HCT116 (cell line): ENCODE data around the gene SHISA7.

ENCODE experiments used
- EGR1 ChIP-seq: IDR thresholded peaks from 2 replicates; pipeline ENCODE4 v1.6.1; 2012; ENCODE audit warnings: low read depth
- EZH2 ChIP-seq: fragments of 200-600 bp; sonication (generic); IDR thresholded peaks from 2 replicates; pipeline ENCODE4 v1.6.1; 2017; ENCODE audit warnings: antibody characterized with exemption, mixed run types
- EZH2phosphoT487 ChIP-seq: fragments of 200-600 bp; IDR thresholded peaks from 2 replicates; pipeline ENCODE4 v1.6.1; 2018; ENCODE audit warnings: antibody characterized with exemption, borderline replicate concordance
- POLR2A ChIP-seq: IDR thresholded peaks from 2 replicates; pipeline ENCODE4 v1.7.0; 2011; ENCODE audit warnings: borderline replicate concordance; ENCODE audit not compliant: insufficient read depth, insufficient read length; ENCODE audit errors: extremely low read depth
- POLR2AphosphoS5 ChIP-seq: IDR thresholded peaks from 2 replicates; pipeline ENCODE4 v1.6.1; 2011; ENCODE audit warnings: mild to moderate bottlenecking, low read depth, low read length, moderate library complexity
- RAD21 ChIP-seq: IDR thresholded peaks from 2 replicates; pipeline ENCODE4 v1.6.1; 2012; ENCODE audit warnings: low read depth, mild to moderate bottlenecking
- SP1 ChIP-seq: IDR thresholded peaks from 2 replicates; pipeline ENCODE4 v1.6.1; 2012; ENCODE audit warnings: low read depth
- YY1 ChIP-seq: IDR thresholded peaks from 2 replicates; pipeline ENCODE4 v1.6.1; 2011; ENCODE audit warnings: low read length, low read depth, moderate library complexity, mild to moderate bottlenecking; ENCODE audit not compliant: insufficient replicate concordance; ENCODE audit errors: extremely low read depth
- TF ChIP-seq, protein P1 (sequence below), 3 experiments: fragments of 200-600 bp in 1 of 3; sonication (generic) in 1 of 3; IDR thresholded peaks in 2 of 3; conservative IDR thresholded peaks in 1 of 3; 2 replicates each; pipeline ENCODE4 v1.5.1; 2012 to 2017; ENCODE audit warnings: low read depth in 2 of 3, low read length in 2 of 3, antibody characterized with exemption in 1 of 3, borderline replicate concordance in 1 of 3, control low read depth in 1 of 3, mild to moderate bottlenecking in 1 of 3, mixed read lengths in 1 of 3, mixed run types in 1 of 3, moderate library complexity in 1 of 3; ENCODE audit not compliant: insufficient read depth in 1 of 3
- TF ChIP-seq, protein P2 (sequence below): IDR thresholded peaks from 2 replicates; pipeline ENCODE4 v1.6.1; 2012
- TF ChIP-seq, protein P3 (sequence below): IDR thresholded peaks from 2 replicates; pipeline ENCODE4 v1.6.1; 2012; ENCODE audit warnings: low read depth
- TF ChIP-seq, protein P4 (sequence below): IDR thresholded peaks from 2 replicates; pipeline ENCODE4 v1.6.1; 2011; ENCODE audit warnings: mild to moderate bottlenecking, low read length, moderate library complexity; ENCODE audit not compliant: insufficient replicate concordance; ENCODE audit errors: extremely low read depth

DNA sequence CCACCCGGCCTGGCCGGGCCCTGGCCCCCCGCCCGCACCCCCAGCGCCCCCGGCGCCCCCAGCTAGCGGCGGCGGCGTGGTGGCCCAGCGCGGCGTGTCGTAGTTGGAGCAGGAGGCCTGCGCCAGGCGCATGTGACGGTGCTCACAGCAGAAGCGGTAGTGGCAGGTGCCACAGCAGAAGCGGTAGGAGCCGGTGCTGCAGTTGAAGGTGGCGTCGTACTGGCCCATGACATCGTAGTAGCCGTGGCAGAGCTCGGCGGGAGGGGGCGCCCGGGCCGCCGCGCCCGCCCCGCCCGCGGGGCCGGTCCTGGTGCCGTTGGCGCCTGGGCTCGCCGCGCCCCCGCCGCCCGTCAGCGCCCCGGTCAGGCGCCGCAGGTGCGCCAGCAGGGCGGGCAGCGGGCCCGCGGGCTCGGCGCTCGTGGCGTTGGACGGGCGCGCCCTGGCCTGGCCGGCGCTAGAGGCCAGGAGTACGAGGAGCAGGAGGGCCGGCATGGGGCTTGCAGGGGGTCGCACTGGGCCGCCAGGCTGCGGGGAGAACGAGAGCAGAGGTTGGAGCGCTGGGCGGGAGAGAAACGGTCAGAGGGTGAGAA lies 633 bp downstream of the SHISA7 start:
- TF ChIP-seq, protein P1, sequence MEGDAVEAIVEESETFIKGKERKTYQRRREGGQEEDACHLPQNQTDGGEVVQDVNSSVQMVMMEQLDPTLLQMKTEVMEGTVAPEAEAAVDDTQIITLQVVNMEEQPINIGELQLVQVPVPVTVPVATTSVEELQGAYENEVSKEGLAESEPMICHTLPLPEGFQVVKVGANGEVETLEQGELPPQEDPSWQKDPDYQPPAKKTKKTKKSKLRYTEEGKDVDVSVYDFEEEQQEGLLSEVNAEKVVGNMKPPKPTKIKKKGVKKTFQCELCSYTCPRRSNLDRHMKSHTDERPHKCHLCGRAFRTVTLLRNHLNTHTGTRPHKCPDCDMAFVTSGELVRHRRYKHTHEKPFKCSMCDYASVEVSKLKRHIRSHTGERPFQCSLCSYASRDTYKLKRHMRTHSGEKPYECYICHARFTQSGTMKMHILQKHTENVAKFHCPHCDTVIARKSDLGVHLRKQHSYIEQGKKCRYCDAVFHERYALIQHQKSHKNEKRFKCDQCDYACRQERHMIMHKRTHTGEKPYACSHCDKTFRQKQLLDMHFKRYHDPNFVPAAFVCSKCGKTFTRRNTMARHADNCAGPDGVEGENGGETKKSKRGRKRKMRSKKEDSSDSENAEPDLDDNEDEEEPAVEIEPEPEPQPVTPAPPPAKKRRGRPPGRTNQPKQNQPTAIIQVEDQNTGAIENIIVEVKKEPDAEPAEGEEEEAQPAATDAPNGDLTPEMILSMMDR (IDR thresholded peaks at IDR 0.05 in 2 of 3, conservative IDR thresholded peaks at IDR 0.05 in 1 of 3; ENCODE audit: borderline replicate concordance in 1 of 3, insufficient read depth in 1 of 3, low read depth in 2 of 3, low read length in 2 of 3) = no peak
- TF ChIP-seq RAD21 = no peak
- TF ChIP-seq POLR2AphosphoS5 = no peak
- no peak for TF ChIP-seq EGR1
- no peak for TF ChIP-seq POLR2A
- TF ChIP-seq YY1 = no peak
- TF ChIP-seq, protein P2, sequence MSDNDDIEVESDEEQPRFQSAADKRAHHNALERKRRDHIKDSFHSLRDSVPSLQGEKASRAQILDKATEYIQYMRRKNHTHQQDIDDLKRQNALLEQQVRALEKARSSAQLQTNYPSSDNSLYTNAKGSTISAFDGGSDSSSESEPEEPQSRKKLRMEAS = no peak
- TF ChIP-seq EZH2phosphoT487 = no peak
- TF ChIP-seq, protein P3, sequence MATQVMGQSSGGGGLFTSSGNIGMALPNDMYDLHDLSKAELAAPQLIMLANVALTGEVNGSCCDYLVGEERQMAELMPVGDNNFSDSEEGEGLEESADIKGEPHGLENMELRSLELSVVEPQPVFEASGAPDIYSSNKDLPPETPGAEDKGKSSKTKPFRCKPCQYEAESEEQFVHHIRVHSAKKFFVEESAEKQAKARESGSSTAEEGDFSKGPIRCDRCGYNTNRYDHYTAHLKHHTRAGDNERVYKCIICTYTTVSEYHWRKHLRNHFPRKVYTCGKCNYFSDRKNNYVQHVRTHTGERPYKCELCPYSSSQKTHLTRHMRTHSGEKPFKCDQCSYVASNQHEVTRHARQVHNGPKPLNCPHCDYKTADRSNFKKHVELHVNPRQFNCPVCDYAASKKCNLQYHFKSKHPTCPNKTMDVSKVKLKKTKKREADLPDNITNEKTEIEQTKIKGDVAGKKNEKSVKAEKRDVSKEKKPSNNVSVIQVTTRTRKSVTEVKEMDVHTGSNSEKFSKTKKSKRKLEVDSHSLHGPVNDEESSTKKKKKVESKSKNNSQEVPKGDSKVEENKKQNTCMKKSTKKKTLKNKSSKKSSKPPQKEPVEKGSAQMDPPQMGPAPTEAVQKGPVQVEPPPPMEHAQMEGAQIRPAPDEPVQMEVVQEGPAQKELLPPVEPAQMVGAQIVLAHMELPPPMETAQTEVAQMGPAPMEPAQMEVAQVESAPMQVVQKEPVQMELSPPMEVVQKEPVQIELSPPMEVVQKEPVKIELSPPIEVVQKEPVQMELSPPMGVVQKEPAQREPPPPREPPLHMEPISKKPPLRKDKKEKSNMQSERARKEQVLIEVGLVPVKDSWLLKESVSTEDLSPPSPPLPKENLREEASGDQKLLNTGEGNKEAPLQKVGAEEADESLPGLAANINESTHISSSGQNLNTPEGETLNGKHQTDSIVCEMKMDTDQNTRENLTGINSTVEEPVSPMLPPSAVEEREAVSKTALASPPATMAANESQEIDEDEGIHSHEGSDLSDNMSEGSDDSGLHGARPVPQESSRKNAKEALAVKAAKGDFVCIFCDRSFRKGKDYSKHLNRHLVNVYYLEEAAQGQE = no peak
- TF ChIP-seq, protein P4, sequence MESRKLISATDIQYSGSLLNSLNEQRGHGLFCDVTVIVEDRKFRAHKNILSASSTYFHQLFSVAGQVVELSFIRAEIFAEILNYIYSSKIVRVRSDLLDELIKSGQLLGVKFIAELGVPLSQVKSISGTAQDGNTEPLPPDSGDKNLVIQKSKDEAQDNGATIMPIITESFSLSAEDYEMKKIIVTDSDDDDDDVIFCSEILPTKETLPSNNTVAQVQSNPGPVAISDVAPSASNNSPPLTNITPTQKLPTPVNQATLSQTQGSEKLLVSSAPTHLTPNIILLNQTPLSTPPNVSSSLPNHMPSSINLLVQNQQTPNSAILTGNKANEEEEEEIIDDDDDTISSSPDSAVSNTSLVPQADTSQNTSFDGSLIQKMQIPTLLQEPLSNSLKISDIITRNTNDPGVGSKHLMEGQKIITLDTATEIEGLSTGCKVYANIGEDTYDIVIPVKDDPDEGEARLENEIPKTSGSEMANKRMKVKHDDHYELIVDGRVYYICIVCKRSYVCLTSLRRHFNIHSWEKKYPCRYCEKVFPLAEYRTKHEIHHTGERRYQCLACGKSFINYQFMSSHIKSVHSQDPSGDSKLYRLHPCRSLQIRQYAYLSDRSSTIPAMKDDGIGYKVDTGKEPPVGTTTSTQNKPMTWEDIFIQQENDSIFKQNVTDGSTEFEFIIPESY = no peak
- TF ChIP-seq SP1 = no peak
- no peak for TF ChIP-seq EZH2
